Measurements from ENCODE around the gene DCAF11.

DNA sequence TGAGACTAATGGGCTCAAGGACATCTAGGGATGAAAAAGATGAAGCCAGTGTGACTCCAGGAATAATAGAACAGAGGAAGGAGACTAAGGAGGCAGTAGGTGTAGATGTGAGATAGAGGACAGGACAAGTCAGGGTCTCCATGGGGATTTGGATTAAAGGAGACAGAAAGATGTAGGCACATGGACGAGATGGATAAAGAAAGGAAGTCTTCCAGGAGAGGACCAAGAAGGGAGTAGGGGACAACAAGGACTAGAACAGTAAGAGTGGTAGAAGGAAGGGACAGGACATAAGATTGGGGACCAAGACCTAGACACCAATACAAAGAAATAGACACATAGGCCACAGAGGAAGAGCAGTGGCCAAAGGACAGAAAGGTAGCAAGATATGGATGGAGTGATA, 27.6 kb upstream of the DCAF11 start:
- TF ChIP-seq CTCF (IDR thresholded peaks at IDR 0.05; ENCODE audit: insufficient read depth, low read depth, low read length), result no peak
- no peak for TF ChIP-seq EZH2 (IDR thresholded peaks at IDR 0.05; ENCODE audit: insufficient read depth, low read length)

Data from astrocyte (in vitro differentiated cells and primary cell).